ENCODE results near the gene PARS2.

The PARS2 gene

GRCh38 chr1:54721719-54722118 is 42.6 kb downstream of the PARS2 start:
- no peak for DNase-seq

DNA sequence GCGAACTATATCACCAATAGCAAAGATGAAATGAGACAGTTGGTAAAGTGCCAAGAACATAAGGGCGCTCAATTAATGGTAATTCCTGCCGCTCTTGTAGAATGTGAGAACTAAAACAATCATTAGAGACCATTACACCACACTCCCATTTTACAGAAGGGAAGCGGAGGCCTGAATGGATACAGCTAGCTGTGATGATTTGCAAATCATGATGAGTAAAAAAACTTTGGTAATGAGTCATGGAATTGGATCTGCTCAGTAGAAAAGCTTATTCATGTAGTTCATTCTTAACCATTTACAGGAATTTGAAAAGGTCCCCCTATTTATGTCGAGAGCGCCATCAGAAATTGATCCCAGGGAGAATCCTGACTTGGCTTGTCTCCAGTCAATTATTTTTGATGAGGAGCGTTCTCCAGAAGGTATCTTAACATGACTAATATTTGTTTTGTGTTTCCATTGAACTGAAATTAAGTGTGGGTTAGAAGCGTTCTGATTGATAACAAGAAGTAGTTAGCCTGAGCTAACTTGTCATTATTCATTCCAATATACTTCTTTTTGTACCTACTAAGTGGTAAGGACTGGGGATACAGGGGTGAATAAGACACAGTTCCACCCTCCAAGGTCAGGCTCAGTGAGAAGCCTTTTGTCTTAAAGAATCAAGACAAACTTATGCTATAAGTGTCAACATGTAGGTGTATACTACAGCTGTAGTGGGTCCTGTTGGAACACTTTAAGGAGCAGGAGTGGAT is 47.9 kb downstream of the PARS2 start:
- DNase-seq: no peak

DNA sequence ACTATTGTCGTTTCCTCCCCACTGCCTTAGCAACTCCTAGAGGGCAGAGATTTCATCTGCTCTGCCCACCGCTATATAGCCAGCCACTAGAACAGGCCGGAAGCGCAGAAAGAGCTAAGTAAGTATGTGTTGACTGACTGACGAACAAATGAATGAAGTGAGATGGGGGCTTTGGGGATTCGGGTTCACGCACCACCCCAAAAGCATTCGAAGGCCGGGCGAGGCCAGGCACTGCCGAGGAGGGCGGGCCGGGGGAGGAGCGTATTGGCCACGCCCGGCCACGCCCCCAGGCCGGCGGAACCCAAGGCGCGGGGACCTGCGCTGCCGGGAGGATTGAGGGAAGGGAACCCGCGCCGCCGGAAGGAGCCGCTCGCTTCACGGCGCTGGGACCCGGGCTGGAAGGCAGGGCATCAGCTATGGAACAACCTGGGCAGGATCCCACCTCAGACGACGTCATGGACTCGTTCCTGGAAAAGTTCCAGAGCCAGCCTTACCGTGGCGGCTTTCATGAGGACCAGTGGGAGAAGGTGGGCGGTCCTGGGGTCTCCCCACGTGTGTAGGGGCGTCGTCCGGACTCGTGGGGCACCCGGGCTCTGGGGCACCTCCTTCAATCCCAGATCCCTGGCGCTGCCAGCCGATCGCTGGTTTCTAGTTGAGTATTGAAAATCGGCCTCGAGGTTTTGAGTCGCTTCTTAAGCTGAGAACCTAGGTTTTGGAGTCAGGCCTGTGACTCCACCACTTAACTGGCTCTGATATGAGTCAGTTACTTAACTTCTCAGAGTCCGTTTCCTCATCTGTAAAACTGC is 48.6 kb downstream of the PARS2 start, which contains the start of gene TTC4:
TSS of gene TTC4 (plus strand) at position 369 of the 806 bp plus-strand sequence. CDS start at position 417, 48 bp downstream.
- DNase-seq: peak; percentile 44 to 72

- no peak for DNase-seq
These were observed 49.3 kb downstream of the PARS2 start for GRCh38 chr1:54714881-54715492.

GRCh38 chr1:54711536-54711935 is 52.8 kb downstream of the PARS2 start:
- no peak for DNase-seq

DNA sequence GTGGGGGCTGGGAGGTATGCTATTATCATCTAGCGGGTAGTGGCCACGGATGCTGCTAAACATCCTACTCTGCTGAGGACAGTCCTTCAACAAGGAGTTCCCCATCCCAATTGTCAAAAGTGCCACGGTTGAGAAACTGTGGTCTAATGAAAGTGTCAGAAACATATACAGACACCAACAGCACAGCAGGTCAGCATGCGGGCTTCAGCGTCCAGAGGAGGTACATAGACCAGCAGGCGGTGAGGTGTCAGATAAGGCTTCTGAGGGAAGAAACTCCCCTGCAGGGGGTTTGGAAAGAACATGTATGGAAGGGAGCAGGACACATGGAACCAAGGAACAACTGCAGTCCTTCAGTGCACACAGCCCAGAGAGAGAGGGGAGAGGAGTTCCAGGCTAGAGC is 53.5 kb downstream of the PARS2 start:
- no peak for DNase-seq

DNA sequence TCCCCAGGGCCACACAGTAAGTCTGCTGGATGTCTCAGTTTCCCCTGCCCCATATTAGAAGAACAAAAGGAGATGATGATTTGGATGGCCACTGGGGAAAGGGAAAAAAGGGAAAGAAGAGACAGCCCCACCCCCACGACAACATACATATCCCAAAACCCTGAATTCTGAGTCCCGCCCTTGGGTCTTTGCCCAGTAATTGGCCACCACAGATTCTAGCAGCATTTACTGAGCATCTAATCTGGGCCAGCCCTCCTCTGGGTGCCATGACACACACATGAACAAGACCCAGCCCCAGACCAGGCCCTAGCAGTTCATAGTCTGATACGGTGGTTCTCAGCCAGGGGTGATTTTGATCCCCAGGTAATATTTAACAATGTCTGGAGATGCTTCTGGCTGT is 53.9 kb downstream of the PARS2 start:
- DNase-seq: no peak

GRCh38 chr1:54709547-54710292 is 54.6 kb downstream of the PARS2 start:
- DNase-seq: no peak

DNA sequence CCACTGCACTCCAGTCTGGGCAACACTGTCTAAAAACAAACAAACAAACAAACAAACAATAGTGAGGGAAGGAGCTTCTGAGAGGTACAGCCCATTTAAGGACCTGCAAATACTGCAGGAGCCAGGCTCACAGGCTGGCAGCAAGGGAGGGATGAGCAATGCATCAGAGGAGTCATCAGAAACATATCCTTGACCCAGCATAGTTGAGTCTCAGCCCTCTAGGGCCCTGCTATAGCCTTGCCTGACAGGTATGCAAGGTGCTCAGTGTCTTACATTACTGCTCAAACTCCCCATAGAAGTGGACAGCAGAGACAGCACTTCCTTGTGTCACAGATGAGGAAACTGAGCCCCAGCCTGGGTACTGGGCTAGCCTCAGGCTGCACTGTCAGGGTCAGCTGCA is 55.9 kb downstream of the PARS2 start:
- no peak for DNase-seq
